Fibroblast of lung (primary cell): Measurements from ENCODE around the gene MDM1. TPM values are rescaled to one million over a fixed set of nuclear protein-coding genes. Genes with fewer than 3 reads are reported as not detected.

Source experiments
- DNase-seq, 2 donors: peaks; one replicate each; pipeline versions ENCODE4 v3.0.0 to v3.0.0-alpha.2; 2010; ENCODE audit warnings: low read depth in 2 of 2
- H2AFZ ChIP-seq: 2 replicates; pipeline ENCODE4 v1.5.1; 2012; ENCODE audit warnings: low read length, control low read depth, inconsistent platforms
- H3K27ac ChIP-seq: 2 replicates; pipeline ENCODE4 v1.5.1; 2011; ENCODE audit warnings: low read length, control low read depth; ENCODE audit not compliant: insufficient read depth
- H3K27me3 ChIP-seq: 2 replicates; pipeline ENCODE4 v1.5.1; 2011; ENCODE audit warnings: mild to moderate bottlenecking, low read length; ENCODE audit not compliant: control insufficient read depth, insufficient read depth
- H3K36me3 ChIP-seq: 2 replicates; pipeline ENCODE4 v1.5.1; 2011; ENCODE audit warnings: low read length; ENCODE audit not compliant: control insufficient read depth, insufficient read depth
- H3K4me1 ChIP-seq: 2 replicates; pipeline ENCODE4 v1.5.1; 2011; ENCODE audit warnings: low read length; ENCODE audit not compliant: control insufficient read depth, insufficient read depth; ENCODE audit errors: extremely low read depth
- H3K4me2 ChIP-seq: 2 replicates; pipeline ENCODE4 v1.5.1; 2011; ENCODE audit warnings: low read length, control low read depth; ENCODE audit not compliant: insufficient read depth; ENCODE audit errors: extremely low read depth
- H3K4me3 ChIP-seq, 4 experiments: fragments of 200-600 bp in 1 of 4; sonication (generic) in 1 of 4; replicated peaks in 1 of 4; 2 replicates each; pipeline ENCODE4 v1.5.1; 2011 to 2016; ENCODE audit warnings: low read length in 4 of 4, low read depth in 3 of 4, mild to moderate bottlenecking in 3 of 4, control low read depth in 2 of 4, inconsistent platforms in 1 of 4, mixed read lengths in 1 of 4; ENCODE audit not compliant: insufficient read depth in 1 of 4; ENCODE audit errors: control extremely low read depth in 1 of 4
- H3K79me2 ChIP-seq: 2 replicates; pipeline ENCODE4 v1.5.1; 2012; ENCODE audit warnings: mild to moderate bottlenecking, low read length, inconsistent platforms; ENCODE audit not compliant: control insufficient read depth, insufficient read depth
- H3K9ac ChIP-seq: 2 replicates; pipeline ENCODE4 v1.5.1; 2011; ENCODE audit warnings: mild to moderate bottlenecking, low read length, control low read depth; ENCODE audit not compliant: insufficient read depth
- H3K9me3 ChIP-seq: 2 replicates; pipeline ENCODE4 v1.5.1; 2012; ENCODE audit warnings: low read depth, low read length; ENCODE audit not compliant: control insufficient read depth, insufficient read depth
- H4K20me1 ChIP-seq: 2 replicates; pipeline ENCODE4 v1.5.1; 2011; ENCODE audit warnings: low read length; ENCODE audit not compliant: control insufficient read depth, insufficient read depth; ENCODE audit errors: extremely low read depth
- CTCF ChIP-seq, 2 donors: IDR thresholded peaks in 1 of 2; conservative IDR thresholded peaks in 1 of 2; 1 replicate in 1 of 2; 2 replicates in 1 of 2; pipeline ENCODE4 v1.5.1; 2011 to 2012; ENCODE audit warnings: low read length in 2 of 2, control low read depth in 1 of 2, inconsistent platforms in 1 of 2, low read depth in 1 of 2, mild to moderate bottlenecking in 1 of 2
- EZH2 ChIP-seq: IDR thresholded peaks from 2 replicates; pipeline ENCODE4 v1.5.1; 2012; ENCODE audit warnings: low read length, control low read depth, mild to moderate bottlenecking; ENCODE audit errors: missing control alignments
- polyA plus RNA-seq, 2 donors: library from polyadenylated mRNA; depleted of rRNA in 1 of 2; stranded (reverse) in 1 of 2; unstranded in 1 of 2; fragments of >200 nt; gene quantifications; 2 replicates each; pipeline ENCODE4 v1.2.1, GENCODE V29; 2011 to 2012; ENCODE audit warnings: missing spikeins in 1 of 2
- total RNA-seq: library from RNA; depleted of rRNA; stranded (reverse); fragments of >200 nt; gene quantifications from 2 replicates; pipeline ENCODE4 v1.2.1, GENCODE V29; 2014

MDM1 gene
- total and polyA plus RNA-seq, 2 donors (not counting 1 experiment from before 2014, with no cell fraction given) = 7.4 to 12.4 TPM

DNA sequence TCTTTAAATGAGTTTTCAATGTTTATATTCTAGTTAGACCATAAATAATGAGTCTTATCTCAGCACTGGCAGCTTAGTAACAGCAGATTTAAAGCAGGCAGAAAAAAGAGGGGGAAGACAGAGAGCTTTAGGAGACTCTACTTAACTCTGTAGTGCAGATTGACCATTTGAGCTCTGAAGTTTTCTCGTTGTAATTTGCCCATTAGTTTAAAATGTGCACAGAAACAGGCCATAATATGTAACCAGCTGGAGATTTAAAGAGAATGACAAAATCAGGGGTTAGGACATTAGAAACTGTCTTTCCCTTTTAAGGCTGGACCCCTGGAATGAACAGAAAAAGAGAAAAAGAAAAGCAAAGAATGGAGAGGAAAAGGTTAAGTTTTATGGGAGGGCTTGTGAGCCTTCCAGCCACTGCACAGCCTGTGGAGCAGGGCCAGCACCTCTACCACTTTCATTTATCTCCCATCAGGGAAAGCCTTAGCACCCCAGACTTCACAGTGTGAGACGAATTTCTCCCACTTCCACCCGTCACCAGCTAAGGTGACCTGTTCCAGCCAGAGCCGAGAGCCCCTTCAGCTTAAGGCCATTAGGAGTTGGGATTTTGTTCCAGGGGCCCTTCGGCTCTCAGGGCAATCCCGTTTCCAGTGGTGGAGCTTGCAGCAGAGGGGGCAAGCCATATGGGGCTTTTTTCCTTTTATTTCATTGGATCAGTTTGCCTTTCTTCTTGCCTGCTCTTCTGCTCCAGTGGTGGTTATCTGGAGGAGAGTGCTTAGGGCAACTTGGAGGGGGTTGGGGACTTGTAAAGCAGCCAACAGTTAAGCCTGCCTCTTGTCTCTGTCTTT is 86.8 kb downstream of the MDM1 start:
- Histone ChIP-seq H3K4me3 (peak overlapping the region in 2 of 4 experiments; percentile 23 to 49), H3K79me2 (no peaks in the 10 kb centered on the region), H4K20me1 (no peaks in the 10 kb centered on the region), H3K4me2 (peak overlapping the region; percentile 28), H3K9ac (no peak overlapping the region), H2AFZ (peak overlapping the region; percentile 5), H3K27me3 (no peaks in the 10 kb centered on the region), H3K9me3 (no peaks in the 10 kb centered on the region), H3K4me1 (peaks cover 4% of the 10 kb centered on the region), H3K27ac (no peak overlapping the region), H3K36me3 (no peaks in the 10 kb centered on the region)
- TF ChIP-seq EZH2 (no peak), CTCF (conservative IDR thresholded peaks at IDR 0.05 in 1 of 2, IDR thresholded peaks at IDR 0.05 in 1 of 2; ENCODE audit: low read depth in 1 of 2, low read length in 2 of 2) (no peak)
- DNase-seq = peak; percentile 62 to 63

Other genes with a start within 250 kb of the MDM1 start
- not detected in 2 replicates for gene IFNG, start 172.6 kb downstream of the MDM1 start, total RNA-seq
- not detected in 2 replicates for gene IFNG, start 172.6 kb downstream of the MDM1 start, polyA plus RNA-seq
- gene IL26, start 106.6 kb downstream of the MDM1 start, total RNA-seq = 0.26 TPM in 1 of 2 replicates, not detected in the other
- gene IL26, start 106.6 kb downstream of the MDM1 start, polyA plus RNA-seq = 0.07 TPM in 1 of 2 replicates, not detected in the other
- not detected in 2 replicates for gene IL22, start 78.8 kb downstream of the MDM1 start, total RNA-seq
- not detected in 2 replicates for gene IL22, start 78.8 kb downstream of the MDM1 start, polyA plus RNA-seq